Panc1 (cell line): ENCODE results near the gene NSD2. TPM values are rescaled to one million over a fixed set of nuclear protein-coding genes. Genes with fewer than 3 reads are reported as not detected.

Source experiments
- ATAC-seq: fragments of 200-7000 bp; cut with Tn5 transposase; 2 replicates; pipeline ENCODE4 v1.9.1; 2020; ENCODE audit warnings: mild to moderate bottlenecking, moderate library complexity
- BruUV-seq: library from RNA; stranded (reverse); fragments of 400-500 nt; replicated peaks from 2 replicates; lab custom pipeline; 2021; lab: Mats Ljungman, UMichigan
- CTCF ChIA-PET: fragments of 300-600 bp; sonication (Branson Sonifier 250); formaldehyde crosslinking; loops from one replicate; lab custom pipeline; 2022; ENCODE audit warnings: antibody characterized with exemption; lab: Charles Lee
- POLR2A ChIA-PET: fragments of 300-600 bp; sonication (Branson Sonifier 250); formaldehyde crosslinking; loops from one replicate; lab custom pipeline; 2022; ENCODE audit warnings: antibody characterized with exemption; lab: Charles Lee
- DNase-seq: peaks from one replicate; pipeline ENCODE4 v3.0.0-alpha.2; 2010; ENCODE audit warnings: low read depth, low spot score
- H3K27ac ChIP-seq: 2 replicates; pipeline ENCODE4 v1.5.1; 2011; ENCODE audit warnings: mild to moderate bottlenecking, low read length, inconsistent platforms
- H3K27me3 ChIP-seq: fragments of 200-500 bp; sonication (Bioruptor generic); 2 replicates; pipeline ENCODE4 v1.6.0; 2014; ENCODE audit warnings: low read length, inconsistent platforms; ENCODE audit not compliant: control insufficient read depth, insufficient read depth
- H3K36me3 ChIP-seq: fragments of 200-500 bp; sonication (Bioruptor generic); 2 replicates; pipeline ENCODE4 v1.5.1; 2014; ENCODE audit warnings: inconsistent platforms, mild to moderate bottlenecking, low read length, moderate library complexity; ENCODE audit not compliant: control insufficient read depth, insufficient read depth
- H3K4me1 ChIP-seq: 2 replicates; pipeline ENCODE4 v1.5.1; 2011; ENCODE audit warnings: inconsistent platforms, mild to moderate bottlenecking, low read length, moderate library complexity; ENCODE audit not compliant: control insufficient read depth, insufficient read depth
- H3K4me3 ChIP-seq, 2 experiments: 2 replicates each; pipeline ENCODE4 v1.5.1; 2011 to 2012; ENCODE audit warnings: low read depth in 2 of 2, low read length in 2 of 2, mild to moderate bottlenecking in 2 of 2, inconsistent platforms in 1 of 2, moderate library complexity in 1 of 2
- H3K9me3 ChIP-seq: fragments of 200-500 bp; sonication (Bioruptor generic); 2 replicates; pipeline ENCODE4 v1.5.1; 2014; ENCODE audit warnings: low read depth, mild to moderate bottlenecking, inconsistent platforms, low read length, moderate library complexity; ENCODE audit not compliant: control insufficient read depth, insufficient read depth
- CTCF ChIP-seq: fragments of 450-650 bp; IDR thresholded peaks from 2 replicates; pipeline ENCODE4 v1.5.1; 2017; ENCODE audit warnings: mild to moderate bottlenecking
- POLR2AphosphoS5 ChIP-seq: IDR thresholded peaks from 2 replicates; pipeline ENCODE4 v1.6.1; 2012; ENCODE audit warnings: mild to moderate bottlenecking, low read depth, low read length, moderate library complexity
- REST ChIP-seq, 2 experiments: IDR thresholded peaks; 2 replicates each; pipeline ENCODE4 v1.6.1; 2011 to 2012; ENCODE audit warnings: low read depth in 2 of 2, control low read depth in 1 of 2, low read length in 1 of 2, mild to moderate bottlenecking in 1 of 2, moderate library complexity in 1 of 2; ENCODE audit not compliant: insufficient read depth in 1 of 2
- SIN3A ChIP-seq: IDR thresholded peaks from 2 replicates; pipeline ENCODE4 v1.6.1; 2012; ENCODE audit warnings: low read depth, mild to moderate bottlenecking, low read length, moderate library complexity, borderline replicate concordance; ENCODE audit not compliant: insufficient read depth
- TCF7L2 ChIP-seq: IDR thresholded peaks from 2 replicates; pipeline ENCODE4 v1.6.1; 2011; ENCODE audit warnings: mild to moderate bottlenecking, low read depth, low read length, inconsistent platforms
- in situ Hi-C: cut with HindIII; loops from 2 replicates; pipeline ENCODE4 v1.10.0; 2016; ENCODE audit warnings: low sequenced_read_pairs, low pct_unique_long_range_greater_than_20kb
- intact Hi-C: fragments of 100-400 bp; cut with micrococcal nuclease; formaldehyde crosslinking; loops from one replicate; pipeline ENCODE4 v1.10.0; 2022; ENCODE audit not compliant: unreplicated experiment
- total RNA-seq: library from RNA; stranded (reverse); gene quantifications from one replicate; pipeline ENCODE4 v1.2.1, GENCODE V29; 2021; ENCODE audit not compliant: unreplicated experiment

NSD2 gene
- total RNA-seq, 1 experiment from 2014 or later, result 116 TPM

GRCh38 chr4:1938027-1938426 lies 66.8 kb downstream of the NSD2 start:
- POLR2A ChIA-PET, result no interaction called here
- no peak for DNase-seq
- CTCF ChIA-PET, result no interaction called here
- BruUV-seq, result no TSS peak
- H3K9me3 ChIP-seq, result no peaks in the 10 kb centered on the region
- intact Hi-C loops, result no loop called here
- H3K27ac ChIP-seq, result no peak overlapping the region
- no peaks in the 10 kb centered on the region for H3K27me3 ChIP-seq
- no peak overlapping the region for H3K4me3 ChIP-seq
- TF ChIP-seq POLR2AphosphoS5, result no peak
- no peak for TF ChIP-seq SIN3A
- no peak for TF ChIP-seq CTCF
- no peak for TF ChIP-seq TCF7L2
- TF ChIP-seq REST (IDR thresholded peaks at IDR 0.05; ENCODE audit: insufficient read depth in 1 of 2, low read depth in 2 of 2, low read length in 1 of 2), result no peak
- H3K4me1 ChIP-seq, result no peaks in the 10 kb centered on the region
- ATAC-seq, result no peak
- in situ Hi-C loops, result no loop called here
- peaks cover 26% of the 10 kb centered on the region for H3K36me3 ChIP-seq

GRCh38 chr4:1939664-1940509 lies 68.7 kb downstream of the NSD2 start:
- ChIA-PET CTCF (no interaction called here), POLR2A (no interaction called here)
- no peak overlapping the region for H3K4me3 ChIP-seq
- intact Hi-C loops (no loop called here), in situ Hi-C loops (no loop called here)
- peaks cover 31% of the 10 kb centered on the region for H3K36me3 ChIP-seq
- no peak for ATAC-seq
- no TSS peak for BruUV-seq
- H3K27me3 ChIP-seq, result no peaks in the 10 kb centered on the region
- no peak for DNase-seq
- no peaks in the 10 kb centered on the region for H3K9me3 ChIP-seq
- H3K4me1 ChIP-seq, result no peaks in the 10 kb centered on the region
- no peak for TF ChIP-seq POLR2AphosphoS5
- no peak for TF ChIP-seq REST (IDR thresholded peaks at IDR 0.05; ENCODE audit: insufficient read depth in 1 of 2, low read depth in 2 of 2, low read length in 1 of 2)
- no peak for TF ChIP-seq SIN3A
- TF ChIP-seq CTCF, result no peak
- no peak for TF ChIP-seq TCF7L2
- H3K27ac ChIP-seq, result no peak overlapping the region
